Muscle of leg (tissue), 11 donors: ENCODE measurements around the gene DGKI. TPM values are rescaled to one million over a fixed set of nuclear protein-coding genes. Genes with fewer than 3 reads are reported as not detected.
A peak's percentile ranks its signal among the peaks of the same experiment; 100 is the strongest.

Experiments used
- DNase-seq: peaks from one replicate; pipeline ENCODE4 v3.0.0; 2013
- H3K27ac ChIP-seq: one replicate; pipeline ENCODE4 v1.5.1; 2013; ENCODE audit warnings: mild to moderate bottlenecking, low read length, control low read depth
- H3K27me3 ChIP-seq: one replicate; pipeline ENCODE4 v1.6.1; 2013; ENCODE audit warnings: low read length; ENCODE audit not compliant: control insufficient read depth, insufficient read depth
- H3K36me3 ChIP-seq: one replicate; pipeline ENCODE4 v1.6.1; 2013; ENCODE audit warnings: low read length; ENCODE audit not compliant: control insufficient read depth, insufficient read depth
- H3K4me1 ChIP-seq: one replicate; pipeline ENCODE4 v1.6.1; 2013; ENCODE audit warnings: low read length; ENCODE audit not compliant: control insufficient read depth, insufficient read depth
- H3K4me3 ChIP-seq: one replicate; pipeline ENCODE4 v1.5.1; 2013; ENCODE audit warnings: low read length, control low read depth
- H3K9me3 ChIP-seq: replicated peaks from 2 replicates; pipeline ENCODE4 v1.6.1; 2013; ENCODE audit warnings: low read depth, low read length; ENCODE audit not compliant: control insufficient read depth
- WGBS: methylation state at CpG from one replicate; pipeline ENCODE4 v1.1.5; 2013; ENCODE audit warnings: missing lambda C conversion rate; ENCODE audit not compliant: insufficient coverage; 5-methylcytosine and 5-hydroxymethylcytosine counted together
- polyA plus RNA-seq, 8 donors: library from polyadenylated mRNA; unstranded; fragments of 120-200 nt; gene quantifications; one replicate each; pipeline versions ENCODE4 v1.2.1 to v1.2.3, GENCODE V29; 2013; ENCODE audit warnings: inconsistent platforms in 1 of 8, low replicate concordance in 1 of 8; ENCODE audit not compliant: insufficient read length in 8 of 8, insufficient read depth in 1 of 8
- total RNA-seq: library from RNA; stranded (reverse); fragments of 120-200 nt; gene quantifications from one replicate; pipeline ENCODE4 v1.2.4, GENCODE V29; 2013

DGKI gene
- total and polyA plus RNA-seq, 9 donors = 0.52 to 1.4 (median 0.70) TPM

GRCh38 chr7:137882806-137883205, 36.0 kb upstream of the DGKI start:
- DNase-seq = no peak
- peaks cover 63% of the 10 kb centered on the region for H3K36me3 ChIP-seq
- H3K4me3 ChIP-seq = no peak overlapping the region
- peaks cover 26% of the 10 kb centered on the region for H3K4me1 ChIP-seq
- no peak overlapping the region for H3K27ac ChIP-seq
- peaks cover 6% of the 10 kb centered on the region for H3K9me3 ChIP-seq
- no peaks in the 10 kb centered on the region for H3K27me3 ChIP-seq

GRCh38 chr7:137882261-137882668, 35.5 kb upstream of the DGKI start:
- H3K9me3 ChIP-seq = peaks cover 6% of the 10 kb centered on the region
- peaks cover 29% of the 10 kb centered on the region for H3K4me1 ChIP-seq
- peaks cover 68% of the 10 kb centered on the region for H3K36me3 ChIP-seq
- no peaks in the 10 kb centered on the region for H3K27me3 ChIP-seq
- 78% methylated on average over 5 of the region's 5 CpGs for WGBS
- DNase-seq = no peak
- H3K4me3 ChIP-seq = no peak overlapping the region
- H3K27ac ChIP-seq = no peak overlapping the region

GRCh38 chr7:137881607-137882260, 35.0 kb upstream of the DGKI start:
- H3K4me3 ChIP-seq = no peak overlapping the region
- no peaks in the 10 kb centered on the region for H3K27me3 ChIP-seq
- peaks cover 6% of the 10 kb centered on the region for H3K9me3 ChIP-seq
- H3K4me1 ChIP-seq = peaks cover 30% of the 10 kb centered on the region
- no peak overlapping the region for H3K27ac ChIP-seq
- no peak for DNase-seq
- 90% methylated on average over 3 of the region's 8 CpGs for WGBS
- H3K36me3 ChIP-seq = peaks cover 67% of the 10 kb centered on the region

GRCh38 chr7:137880432-137880831, 33.7 kb upstream of the DGKI start:
- no peak for DNase-seq
- H3K9me3 ChIP-seq = peaks cover 6% of the 10 kb centered on the region
- H3K36me3 ChIP-seq = peaks cover 66% of the 10 kb centered on the region
- no peaks in the 10 kb centered on the region for H3K27me3 ChIP-seq
- 82% methylated on average over 4 of the region's 5 CpGs for WGBS
- no peak overlapping the region for H3K27ac ChIP-seq
- H3K4me3 ChIP-seq = no peak overlapping the region
- peaks cover 30% of the 10 kb centered on the region for H3K4me1 ChIP-seq

- 52% methylated on average over 13 of the region's 20 CpGs for WGBS
- Histone ChIP-seq H3K4me1 (peaks cover 32% of the 10 kb centered on the region), H3K27ac (peak overlapping the region; percentile 78), H3K27me3 (no peaks in the 10 kb centered on the region), H3K36me3 (peaks cover 61% of the 10 kb centered on the region), H3K4me3 (no peak overlapping the region), H3K9me3 (peaks cover 6% of the 10 kb centered on the region)
- DNase-seq = peak; percentile 57
Measured at GRCh38 chr7:137879357-137880158, 32.8 kb upstream of the DGKI start.

GRCh38 chr7:137878333-137878961, 31.7 kb upstream of the DGKI start:
- peaks cover 61% of the 10 kb centered on the region for H3K36me3 ChIP-seq

GRCh38 chr7:137877027-137877675, 30.4 kb upstream of the DGKI start:
- H3K36me3 ChIP-seq = peaks cover 57% of the 10 kb centered on the region
- H3K9me3 ChIP-seq = peaks cover 3% of the 10 kb centered on the region
- H3K4me1 ChIP-seq = peaks cover 41% of the 10 kb centered on the region
- no peaks in the 10 kb centered on the region for H3K27me3 ChIP-seq
- H3K27ac ChIP-seq = no peak overlapping the region
- H3K4me3 ChIP-seq = no peak overlapping the region
- DNase-seq = no peak
- WGBS = no CpG with 5 or more reads among the region's 5 CpGs

More at GRCh38 chr7:137878333-137878961, 31.7 kb upstream of the DGKI start:
- DNase-seq = peak; percentile 97
- Histone ChIP-seq H3K27me3 (no peaks in the 10 kb centered on the region), H3K4me1 (peaks cover 41% of the 10 kb centered on the region), H3K4me3 (no peak overlapping the region), H3K27ac (peak overlapping the region; percentile 78), H3K9me3 (peaks cover 6% of the 10 kb centered on the region)
- WGBS = 41% methylated on average over 7 of the region's 8 CpGs

- peaks cover 47% of the 10 kb centered on the region for H3K36me3 ChIP-seq
- no peak for DNase-seq
- H3K9me3 ChIP-seq = no peaks in the 10 kb centered on the region
- no peak overlapping the region for H3K4me3 ChIP-seq
- H3K27ac ChIP-seq = no peak overlapping the region
- H3K27me3 ChIP-seq = no peaks in the 10 kb centered on the region
- H3K4me1 ChIP-seq = peaks cover 43% of the 10 kb centered on the region
- 73% methylated on average over 2 of the region's 4 CpGs for WGBS
Measured at GRCh38 chr7:137875746-137876145, 29.0 kb upstream of the DGKI start.

- H3K4me1 ChIP-seq = peaks cover 33% of the 10 kb centered on the region
- no peak overlapping the region for H3K4me3 ChIP-seq
- H3K27ac ChIP-seq = peak overlapping the region; percentile 82
- DNase-seq = peak; percentile 89
- peaks cover 34% of the 10 kb centered on the region for H3K36me3 ChIP-seq
- no peaks in the 10 kb centered on the region for H3K27me3 ChIP-seq
- no CpG with 5 or more reads among the region's 7 CpGs for WGBS
- H3K9me3 ChIP-seq = peaks cover 3% of the 10 kb centered on the region
Measured at GRCh38 chr7:137873979-137874777, 27.4 kb upstream of the DGKI start.
